ENCODE measurements around the gene P2RY12.

GRCh38 chr3:151432616-151433372 lies 48.2 kb upstream of the P2RY12 start:
- TF ChIP-seq ZNF274 (IDR thresholded peaks at IDR 0.05; ENCODE audit: low read depth, low read length) (no peak), YY1 (IDR thresholded peaks at IDR 0.05; ENCODE audit: insufficient read depth, insufficient read length) (no peak)
